Stimulated activated memory B cell treated with anti-CD40 and anti-IgM and Interleukin-4, amounts not matched to agents 10 μg/mL and 1 μg/mL and 100 μg/mL, for 72 hours (primary cell): ENCODE data around the gene OR51L1.

Experiments
- ATAC-seq: fragments of 150-1000 bp; cut with Tn5 transposase; 2 replicates; pipeline ENCODE4 v1.10.0; 2021
- H3K27ac Mint-ChIP-seq: one replicate; pipeline ENCODE4 v1.8.0; 2022; ENCODE audit warnings: mild to moderate bottlenecking, mixed read lengths
- H3K27me3 Mint-ChIP-seq: one replicate; pipeline ENCODE4 v1.8.0; 2022; ENCODE audit warnings: mixed read lengths
- H3K36me3 Mint-ChIP-seq: one replicate; pipeline ENCODE4 v1.8.0; 2022; ENCODE audit warnings: mixed read lengths
- H3K4me1 Mint-ChIP-seq: one replicate; pipeline ENCODE4 v1.8.0; 2022; ENCODE audit warnings: mixed read lengths
- H3K4me3 Mint-ChIP-seq: one replicate; pipeline ENCODE4 v1.8.0; 2022; ENCODE audit warnings: mild to moderate bottlenecking, moderate library complexity, mixed read lengths
- H3K9me3 Mint-ChIP-seq: one replicate; pipeline ENCODE4 v1.8.0; 2022; ENCODE audit warnings: mixed read lengths

Gene OR51L1

DNA sequence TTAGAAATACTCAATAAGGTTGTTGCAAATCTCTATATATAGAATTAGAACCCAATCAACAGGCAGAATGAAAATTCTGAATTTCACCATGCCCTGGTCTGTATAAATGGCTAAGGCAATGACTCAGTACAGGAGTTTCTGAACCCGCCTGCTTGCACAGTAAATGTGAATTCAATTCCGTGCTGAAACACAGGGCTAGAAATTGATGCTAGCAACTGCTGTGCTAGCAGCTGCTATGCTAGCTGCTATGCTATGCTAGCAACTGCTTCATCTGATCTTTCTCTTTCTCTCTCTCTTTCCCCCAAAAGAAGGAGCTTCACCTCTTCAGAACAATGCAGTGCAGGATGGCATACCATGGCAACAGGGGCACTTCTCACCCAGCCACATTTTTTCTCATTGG, 42.0 kb downstream of the OR51L1 start:
- Mint-ChIP-seq H3K27ac (no peak overlapping the region), H3K27me3 (no peaks in the 10 kb centered on the region), H3K4me3 (no peak overlapping the region), H3K4me1 (no peaks in the 10 kb centered on the region), H3K9me3 (no peaks in the 10 kb centered on the region), H3K36me3 (no peaks in the 10 kb centered on the region)
- no peak for ATAC-seq

- H3K27ac Mint-ChIP-seq = no peak overlapping the region
- no peaks in the 10 kb centered on the region for H3K27me3 Mint-ChIP-seq
- no peak overlapping the region for H3K4me3 Mint-ChIP-seq
- H3K36me3 Mint-ChIP-seq = no peaks in the 10 kb centered on the region
- H3K4me1 Mint-ChIP-seq = no peaks in the 10 kb centered on the region
- no peaks in the 10 kb centered on the region for H3K9me3 Mint-ChIP-seq
- no peak for ATAC-seq
These were observed 43.3 kb downstream of the OR51L1 start for GRCh38 chr11:5037926-5038325.

DNA sequence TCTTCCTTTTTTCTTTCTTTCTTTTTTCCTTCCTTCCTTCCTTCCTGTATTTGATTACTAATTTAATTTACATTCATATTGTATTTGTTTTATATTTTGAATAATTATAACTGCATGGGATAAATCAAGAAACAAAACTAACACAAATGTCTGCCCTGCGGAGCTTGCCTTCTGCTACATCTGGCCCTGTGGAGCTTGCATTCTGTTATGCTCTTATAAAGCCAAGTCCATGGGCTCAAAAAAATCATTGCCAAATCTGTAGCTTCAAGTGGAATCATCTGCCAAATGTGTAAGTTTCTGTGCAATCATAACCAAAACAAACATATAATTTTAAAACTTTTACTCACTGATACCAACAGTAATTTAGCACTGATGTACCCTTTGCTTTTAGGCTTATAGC, 43.7 kb downstream of the OR51L1 start:
- Mint-ChIP-seq H3K4me1 (no peaks in the 10 kb centered on the region), H3K9me3 (no peaks in the 10 kb centered on the region), H3K27ac (no peak overlapping the region), H3K4me3 (no peak overlapping the region), H3K36me3 (no peaks in the 10 kb centered on the region), H3K27me3 (no peaks in the 10 kb centered on the region)
- no peak for ATAC-seq

GRCh38 chr11:5040876-5041275, 46.2 kb downstream of the OR51L1 start:
- Mint-ChIP-seq H3K4me3 (no peak overlapping the region), H3K36me3 (no peaks in the 10 kb centered on the region), H3K27me3 (no peaks in the 10 kb centered on the region), H3K9me3 (no peaks in the 10 kb centered on the region), H3K4me1 (no peaks in the 10 kb centered on the region), H3K27ac (no peak overlapping the region)
- no peak for ATAC-seq

DNA sequence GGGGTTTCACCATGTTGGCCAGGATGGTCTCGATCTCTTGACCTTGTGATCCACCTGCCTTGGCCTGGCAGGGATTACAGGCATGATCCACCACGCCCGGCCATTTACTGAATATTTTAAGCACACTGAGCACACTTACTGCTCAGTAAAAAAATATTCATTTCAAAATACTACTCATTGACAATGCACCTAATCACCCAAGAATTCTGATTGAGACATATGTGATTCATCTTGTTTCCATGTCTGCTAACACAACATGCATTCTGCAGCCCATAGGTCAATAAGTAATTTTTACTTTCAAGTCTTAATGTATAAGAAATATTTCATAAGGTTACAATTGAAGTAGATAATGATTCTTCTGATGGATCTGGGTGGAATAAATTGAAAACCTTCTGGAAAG, 47.4 kb downstream of the OR51L1 start:
- no peak for ATAC-seq
- no peaks in the 10 kb centered on the region for H3K36me3 Mint-ChIP-seq
- H3K27me3 Mint-ChIP-seq = no peaks in the 10 kb centered on the region
- H3K4me1 Mint-ChIP-seq = no peaks in the 10 kb centered on the region
- H3K9me3 Mint-ChIP-seq = peaks cover 2% of the 10 kb centered on the region
- no peak overlapping the region for H3K27ac Mint-ChIP-seq
- no peak overlapping the region for H3K4me3 Mint-ChIP-seq

GRCh38 chr11:5043380-5043779, 48.7 kb downstream of the OR51L1 start:
- no peak overlapping the region for H3K4me3 Mint-ChIP-seq
- no peak for ATAC-seq
- peaks cover 8% of the 10 kb centered on the region for H3K27me3 Mint-ChIP-seq
- H3K36me3 Mint-ChIP-seq = no peaks in the 10 kb centered on the region
- peaks cover 3% of the 10 kb centered on the region for H3K9me3 Mint-ChIP-seq
- no peaks in the 10 kb centered on the region for H3K4me1 Mint-ChIP-seq
- H3K27ac Mint-ChIP-seq = no peak overlapping the region

GRCh38 chr11:5046226-5046625, 51.6 kb downstream of the OR51L1 start, which contains the start of gene OR52J3:
Gene OR52J3, plus strand, starts transcription at chr11:5046526. Its CDS starts 0 bp downstream, at chr11:5046526.
- ATAC-seq = no peak
- H3K4me1 Mint-ChIP-seq = no peaks in the 10 kb centered on the region
- H3K9me3 Mint-ChIP-seq = peaks cover 3% of the 10 kb centered on the region
- H3K4me3 Mint-ChIP-seq = no peak within 1 kb of the TSS
- peaks cover 8% of the 10 kb centered on the region for H3K27me3 Mint-ChIP-seq
- no peaks in the 10 kb centered on the region for H3K36me3 Mint-ChIP-seq
- no peak within 1 kb of the TSS for H3K27ac Mint-ChIP-seq

DNA sequence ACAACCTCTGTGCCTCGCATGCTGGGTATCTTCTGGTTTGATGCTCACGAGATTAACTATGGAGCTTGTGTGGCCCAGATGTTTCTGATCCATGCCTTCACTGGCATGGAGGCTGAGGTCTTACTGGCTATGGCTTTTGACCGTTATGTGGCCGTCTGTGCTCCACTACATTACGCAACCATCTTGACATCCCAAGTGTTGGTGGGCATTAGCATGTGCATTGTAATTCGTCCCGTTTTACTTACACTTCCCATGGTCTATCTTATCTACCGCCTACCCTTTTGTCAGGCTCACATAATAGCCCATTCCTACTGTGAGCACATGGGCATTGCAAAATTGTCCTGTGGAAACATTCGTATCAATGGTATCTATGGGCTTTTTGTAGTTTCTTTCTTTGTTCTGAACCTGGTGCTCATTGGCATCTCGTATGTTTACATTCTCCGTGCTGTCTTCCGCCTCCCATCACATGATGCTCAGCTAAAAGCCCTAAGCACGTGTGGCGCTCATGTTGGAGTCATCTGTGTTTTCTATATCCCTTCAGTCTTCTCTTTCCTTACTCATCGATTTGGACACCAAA, 52.2 kb downstream of the OR51L1 start:
- ATAC-seq = no peak
- Mint-ChIP-seq H3K27ac (no peak overlapping the region), H3K4me1 (no peaks in the 10 kb centered on the region), H3K9me3 (peaks cover 3% of the 10 kb centered on the region), H3K27me3 (peaks cover 8% of the 10 kb centered on the region), H3K4me3 (no peak overlapping the region), H3K36me3 (no peaks in the 10 kb centered on the region)
